Fibroblast of lung (primary cell): ENCODE measurements around the gene KCNIP4. TPM values are rescaled to one million over a fixed set of nuclear protein-coding genes. Genes with fewer than 3 reads are reported as not detected.

ENCODE experiments used
- DNase-seq, 2 donors: peaks; one replicate each; pipeline versions ENCODE4 v3.0.0 to v3.0.0-alpha.2; 2010; ENCODE audit warnings: low read depth in 2 of 2
- H2AFZ ChIP-seq: 2 replicates; pipeline ENCODE4 v1.5.1; 2012; ENCODE audit warnings: low read length, control low read depth, inconsistent platforms
- H3K27ac ChIP-seq: 2 replicates; pipeline ENCODE4 v1.5.1; 2011; ENCODE audit warnings: low read length, control low read depth; ENCODE audit not compliant: insufficient read depth
- H3K27me3 ChIP-seq: 2 replicates; pipeline ENCODE4 v1.5.1; 2011; ENCODE audit warnings: mild to moderate bottlenecking, low read length; ENCODE audit not compliant: control insufficient read depth, insufficient read depth
- H3K36me3 ChIP-seq: 2 replicates; pipeline ENCODE4 v1.5.1; 2011; ENCODE audit warnings: low read length; ENCODE audit not compliant: control insufficient read depth, insufficient read depth
- H3K4me1 ChIP-seq: 2 replicates; pipeline ENCODE4 v1.5.1; 2011; ENCODE audit warnings: low read length; ENCODE audit not compliant: control insufficient read depth, insufficient read depth; ENCODE audit errors: extremely low read depth
- H3K4me2 ChIP-seq: 2 replicates; pipeline ENCODE4 v1.5.1; 2011; ENCODE audit warnings: low read length, control low read depth; ENCODE audit not compliant: insufficient read depth; ENCODE audit errors: extremely low read depth
- H3K4me3 ChIP-seq, 4 experiments: fragments of 200-600 bp in 1 of 4; sonication (generic) in 1 of 4; replicated peaks in 1 of 4; 2 replicates each; pipeline ENCODE4 v1.5.1; 2011 to 2016; ENCODE audit warnings: low read length in 4 of 4, low read depth in 3 of 4, mild to moderate bottlenecking in 3 of 4, control low read depth in 2 of 4, inconsistent platforms in 1 of 4, mixed read lengths in 1 of 4; ENCODE audit not compliant: insufficient read depth in 1 of 4; ENCODE audit errors: control extremely low read depth in 1 of 4
- H3K79me2 ChIP-seq: 2 replicates; pipeline ENCODE4 v1.5.1; 2012; ENCODE audit warnings: mild to moderate bottlenecking, low read length, inconsistent platforms; ENCODE audit not compliant: control insufficient read depth, insufficient read depth
- H3K9ac ChIP-seq: 2 replicates; pipeline ENCODE4 v1.5.1; 2011; ENCODE audit warnings: mild to moderate bottlenecking, low read length, control low read depth; ENCODE audit not compliant: insufficient read depth
- H3K9me3 ChIP-seq: 2 replicates; pipeline ENCODE4 v1.5.1; 2012; ENCODE audit warnings: low read depth, low read length; ENCODE audit not compliant: control insufficient read depth, insufficient read depth
- H4K20me1 ChIP-seq: 2 replicates; pipeline ENCODE4 v1.5.1; 2011; ENCODE audit warnings: low read length; ENCODE audit not compliant: control insufficient read depth, insufficient read depth; ENCODE audit errors: extremely low read depth
- CTCF ChIP-seq, 2 donors: IDR thresholded peaks in 1 of 2; conservative IDR thresholded peaks in 1 of 2; 1 replicate in 1 of 2; 2 replicates in 1 of 2; pipeline ENCODE4 v1.5.1; 2011 to 2012; ENCODE audit warnings: low read length in 2 of 2, control low read depth in 1 of 2, inconsistent platforms in 1 of 2, low read depth in 1 of 2, mild to moderate bottlenecking in 1 of 2
- EZH2 ChIP-seq: IDR thresholded peaks from 2 replicates; pipeline ENCODE4 v1.5.1; 2012; ENCODE audit warnings: low read length, control low read depth, mild to moderate bottlenecking; ENCODE audit errors: missing control alignments
- polyA plus RNA-seq, 2 donors: library from polyadenylated mRNA; depleted of rRNA in 1 of 2; stranded (reverse) in 1 of 2; unstranded in 1 of 2; fragments of >200 nt; gene quantifications; 2 replicates each; pipeline ENCODE4 v1.2.1, GENCODE V29; 2011 to 2012; ENCODE audit warnings: missing spikeins in 1 of 2
- total RNA-seq: library from RNA; depleted of rRNA; stranded (reverse); fragments of >200 nt; gene quantifications from 2 replicates; pipeline ENCODE4 v1.2.1, GENCODE V29; 2014

KCNIP4 gene
- total and polyA plus RNA-seq, 2 donors (not counting 1 experiment from before 2014, with no cell fraction given): not detected

DNA sequence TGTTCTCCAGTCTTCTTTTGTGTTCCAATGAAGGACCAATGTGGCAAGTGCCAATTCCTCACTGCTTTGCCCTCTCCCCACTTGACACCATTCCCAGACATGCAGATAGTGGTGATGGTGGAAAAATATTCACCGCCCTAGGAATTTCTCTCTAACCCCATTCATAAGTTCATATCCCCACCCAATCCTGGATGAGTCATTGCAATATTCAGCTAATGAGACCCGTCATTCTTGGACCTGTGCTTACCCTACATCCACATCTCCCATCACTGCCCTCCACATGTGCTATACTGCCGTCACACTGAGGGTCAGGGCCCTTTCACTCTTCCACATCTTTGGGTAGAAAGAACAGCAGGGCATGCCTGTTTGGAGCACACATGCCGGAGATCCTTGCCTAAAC is 199.2 kb downstream of the KCNIP4 start:
- no peak overlapping the region for H3K4me3 ChIP-seq
- no peak overlapping the region for H3K27ac ChIP-seq

GRCh38 chr4:21744046-21744445 is 204.5 kb downstream of the KCNIP4 start:
- DNase-seq: peak in 1 of 2 donors; percentile 1
- Histone ChIP-seq H3K79me2 (no peaks in the 10 kb centered on the region), H3K4me3 (no peak overlapping the region), H3K4me1 (no peaks in the 10 kb centered on the region), H3K9ac (no peak overlapping the region), H3K27me3 (no peaks in the 10 kb centered on the region), H3K4me2 (no peak overlapping the region), H2AFZ (no peak overlapping the region), H4K20me1 (no peaks in the 10 kb centered on the region), H3K9me3 (no peaks in the 10 kb centered on the region), H3K36me3 (no peaks in the 10 kb centered on the region), H3K27ac (no peak overlapping the region)
- TF ChIP-seq CTCF (conservative IDR thresholded peaks at IDR 0.05 in 1 of 2, IDR thresholded peaks at IDR 0.05 in 1 of 2; ENCODE audit: low read depth in 1 of 2, low read length in 2 of 2) (no peak), EZH2 (no peak)

More for the DNA sequence above, 199.2 kb downstream of the KCNIP4 start:
- DNase-seq: no peak
- H3K27me3 ChIP-seq: no peaks in the 10 kb centered on the region
- no peak overlapping the region for H2AFZ ChIP-seq
- H3K4me1 ChIP-seq: no peaks in the 10 kb centered on the region
- no peaks in the 10 kb centered on the region for H3K36me3 ChIP-seq
- H3K79me2 ChIP-seq: no peaks in the 10 kb centered on the region
- no peak overlapping the region for H3K9ac ChIP-seq
- H3K4me2 ChIP-seq: no peak overlapping the region
- no peaks in the 10 kb centered on the region for H4K20me1 ChIP-seq
- TF ChIP-seq CTCF (conservative IDR thresholded peaks at IDR 0.05 in 1 of 2, IDR thresholded peaks at IDR 0.05 in 1 of 2; ENCODE audit: low read depth in 1 of 2, low read length in 2 of 2) (no peak), EZH2 (no peak)
- H3K9me3 ChIP-seq: no peaks in the 10 kb centered on the region

DNA sequence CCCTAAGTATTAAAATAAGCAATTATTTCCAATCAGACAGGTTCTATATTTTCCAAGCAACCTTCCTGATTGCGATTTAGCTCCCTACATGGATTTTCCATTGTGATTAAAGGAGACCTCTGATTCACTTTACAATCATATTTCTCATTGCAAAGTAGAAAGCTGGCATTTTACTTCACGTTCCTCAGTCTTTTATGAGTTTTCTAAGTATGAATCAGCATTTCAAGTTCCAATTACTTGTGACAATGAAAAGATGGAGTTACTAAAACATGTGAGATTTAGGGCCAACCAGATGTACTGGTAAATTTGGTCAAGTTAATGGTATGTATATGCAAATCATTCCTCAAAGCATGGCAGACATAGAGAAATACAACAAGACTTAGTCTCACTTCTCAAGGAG is 206.2 kb downstream of the KCNIP4 start:
- Histone ChIP-seq H3K4me1 (no peaks in the 10 kb centered on the region), H3K9me3 (no peaks in the 10 kb centered on the region), H3K79me2 (no peaks in the 10 kb centered on the region), H3K4me2 (no peak overlapping the region), H2AFZ (no peak overlapping the region), H3K27me3 (no peaks in the 10 kb centered on the region), H3K9ac (no peak overlapping the region), H3K4me3 (no peak overlapping the region), H3K36me3 (no peaks in the 10 kb centered on the region), H4K20me1 (no peaks in the 10 kb centered on the region), H3K27ac (no peak overlapping the region)
- no peak for TF ChIP-seq CTCF (conservative IDR thresholded peaks at IDR 0.05 in 1 of 2, IDR thresholded peaks at IDR 0.05 in 1 of 2; ENCODE audit: low read depth in 1 of 2, low read length in 2 of 2)
- TF ChIP-seq EZH2: no peak
- no peak for DNase-seq
